GM19351 (cell line): Measurements from ENCODE around the gene SEC62.

Source experiments
- ATAC-seq: cut with Tn5 transposase; IDR thresholded peaks from one replicate; pipeline ENCODE4 v1.9.1; 2021; ENCODE audit warnings: mild to moderate bottlenecking, moderate library complexity; ENCODE audit not compliant: unreplicated experiment

The SEC62 gene

DNA sequence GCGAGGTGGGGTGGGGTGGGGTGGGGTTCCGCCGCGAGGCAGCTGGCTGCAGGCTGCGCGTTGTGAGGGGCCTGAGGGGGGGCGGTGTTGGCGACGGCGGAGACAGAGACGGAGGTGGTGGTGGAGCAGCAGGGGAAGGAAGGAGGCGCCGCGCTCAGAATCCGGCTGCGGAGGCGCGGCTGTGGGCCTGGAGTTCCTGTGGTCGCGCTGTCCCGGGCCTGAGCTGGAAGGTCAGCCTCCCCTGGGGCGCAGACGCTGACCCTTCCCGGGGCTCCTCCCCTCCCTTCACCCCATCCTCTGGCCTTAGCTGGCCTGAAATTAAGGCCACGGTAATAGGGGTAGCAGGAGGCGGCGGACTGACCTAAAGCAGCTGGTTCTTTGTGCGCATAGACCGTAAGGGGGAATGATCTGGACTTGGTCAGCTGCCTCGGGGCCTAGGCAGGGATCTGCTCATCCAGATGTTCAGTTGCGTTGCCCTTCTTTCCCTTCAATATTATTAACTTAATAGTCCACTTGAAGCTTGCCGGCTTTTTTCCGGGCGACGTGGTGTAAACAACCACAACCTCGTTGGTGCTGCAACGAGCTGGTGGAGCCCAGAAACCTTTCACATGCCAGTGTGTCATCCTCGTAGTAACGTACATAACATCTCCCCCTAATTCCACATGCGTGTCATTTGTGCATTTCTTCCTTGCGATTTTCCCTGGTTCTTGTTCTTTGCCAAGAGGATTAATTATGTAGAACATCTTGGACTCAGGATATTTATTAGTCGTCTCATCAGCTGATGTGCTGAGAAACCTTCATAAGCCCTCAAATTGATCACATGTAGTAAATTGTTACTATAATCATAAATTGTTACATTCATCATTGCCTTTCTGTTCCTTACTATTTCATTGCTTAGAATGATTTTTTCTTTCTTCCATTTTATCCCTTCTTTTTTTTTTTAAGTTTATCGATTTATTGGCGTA is 626 bp downstream of the SEC62 start:
- peak; percentile 33 for ATAC-seq

DNA sequence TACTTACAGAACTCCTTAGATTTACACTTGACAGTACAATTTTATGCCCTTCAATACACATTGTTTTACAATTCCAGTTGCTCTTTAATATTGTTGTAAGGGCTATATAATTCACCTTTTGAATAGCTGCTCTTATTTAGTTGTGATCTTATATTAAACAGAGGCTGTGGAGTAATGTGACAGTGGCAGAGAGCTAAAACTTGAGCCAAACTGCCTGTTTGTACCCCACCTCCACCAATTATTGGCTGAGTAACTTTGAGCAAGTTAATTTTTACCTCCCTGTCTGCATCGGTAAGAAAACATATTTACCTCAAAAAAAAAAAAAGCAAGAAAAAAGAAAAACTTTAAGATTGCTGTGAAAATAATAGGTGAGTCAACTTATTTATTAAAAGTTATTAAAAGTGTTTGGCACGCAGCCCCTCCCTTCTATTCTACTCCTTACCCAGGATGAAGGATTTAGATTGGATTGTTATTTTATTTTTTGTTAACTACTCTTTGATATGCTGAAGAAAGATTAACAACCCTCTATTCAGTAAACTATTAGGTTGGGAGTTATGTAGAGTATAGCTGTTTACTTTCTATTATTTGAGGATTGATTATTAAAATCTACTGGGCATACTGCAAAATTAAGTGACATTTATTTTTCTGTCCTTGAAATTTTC is 1.7 kb downstream of the SEC62 start:
- ATAC-seq = no peak

DNA sequence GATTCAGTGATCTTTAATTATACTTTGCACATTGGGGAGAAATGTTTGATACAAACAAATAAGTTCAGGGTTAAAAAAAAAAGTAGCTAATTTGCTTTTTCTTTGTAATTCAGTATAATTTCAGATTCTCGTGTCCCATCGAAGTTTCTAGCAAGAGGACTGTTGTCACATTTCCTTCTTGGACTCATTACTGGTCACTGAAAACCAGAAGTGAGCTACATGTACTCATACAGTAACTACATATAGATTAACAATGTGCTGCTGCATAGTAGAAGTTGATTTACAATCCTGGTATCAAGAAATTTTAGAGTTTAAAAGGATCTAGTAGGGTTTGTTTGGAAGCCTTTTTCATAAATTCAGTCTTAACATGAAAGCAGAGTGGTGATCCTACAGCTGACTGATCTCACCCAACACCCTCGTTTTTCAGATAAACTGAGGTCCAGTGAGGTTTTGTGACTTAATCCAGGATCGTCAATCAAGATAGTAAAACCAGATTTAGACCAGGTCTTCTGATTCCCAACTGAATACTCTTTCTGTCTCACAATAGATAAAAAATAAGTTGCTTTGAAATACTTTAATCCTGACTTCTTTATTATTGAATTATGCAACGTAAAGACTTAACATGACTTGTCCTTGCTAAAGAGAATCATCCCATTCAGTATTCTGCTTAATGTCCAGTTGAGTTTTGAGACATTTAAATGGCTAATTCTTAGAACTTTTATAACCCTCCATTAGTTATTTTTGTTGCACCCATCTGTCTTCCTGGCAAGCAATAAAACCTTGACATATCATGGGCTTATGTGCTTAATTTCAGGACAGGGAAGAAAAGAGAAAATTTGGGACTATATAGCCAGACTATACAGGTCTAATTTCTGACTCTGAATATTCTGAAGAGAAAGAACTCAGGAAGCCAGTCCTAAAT is 2.8 kb downstream of the SEC62 start:
- no peak for ATAC-seq

DNA sequence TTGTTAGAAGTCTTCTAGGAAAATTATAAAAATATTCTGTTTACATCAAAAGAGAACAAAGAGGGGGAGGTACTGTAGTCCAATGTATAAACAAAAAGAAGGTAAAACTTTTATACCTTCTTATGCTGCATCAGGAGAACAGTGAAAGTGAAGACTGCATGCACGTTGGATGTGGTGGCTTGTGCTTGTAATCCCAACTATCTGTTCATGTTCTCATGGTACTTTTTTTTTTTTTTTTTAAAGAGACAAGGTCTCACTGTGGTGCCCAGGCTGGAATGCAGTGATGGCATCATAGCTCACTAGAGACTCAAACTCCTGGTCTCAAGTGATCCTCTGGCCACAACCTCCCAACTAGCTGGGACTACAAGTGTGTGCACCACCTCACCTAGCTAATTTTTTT is 4.2 kb downstream of the SEC62 start:
- no peak for ATAC-seq

DNA sequence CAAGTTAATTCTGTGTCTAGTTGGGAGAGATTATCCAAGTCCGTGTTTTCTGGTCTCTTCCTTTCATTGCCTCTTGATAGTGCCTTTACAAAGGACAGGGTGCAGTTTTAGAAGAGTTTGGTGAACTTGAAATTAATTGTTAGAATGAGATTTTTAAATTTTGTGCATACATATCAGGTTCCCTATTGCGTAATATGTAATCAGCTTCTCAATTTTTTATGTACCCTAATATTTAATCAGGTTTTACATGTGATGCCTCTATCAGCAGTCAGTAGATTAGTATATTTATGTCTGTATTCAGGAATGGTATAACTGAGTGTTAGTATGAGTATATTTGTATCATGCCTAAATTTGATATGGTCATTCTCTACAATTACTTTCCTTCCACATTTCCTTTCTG is 4.9 kb downstream of the SEC62 start:
- no peak for ATAC-seq

DNA sequence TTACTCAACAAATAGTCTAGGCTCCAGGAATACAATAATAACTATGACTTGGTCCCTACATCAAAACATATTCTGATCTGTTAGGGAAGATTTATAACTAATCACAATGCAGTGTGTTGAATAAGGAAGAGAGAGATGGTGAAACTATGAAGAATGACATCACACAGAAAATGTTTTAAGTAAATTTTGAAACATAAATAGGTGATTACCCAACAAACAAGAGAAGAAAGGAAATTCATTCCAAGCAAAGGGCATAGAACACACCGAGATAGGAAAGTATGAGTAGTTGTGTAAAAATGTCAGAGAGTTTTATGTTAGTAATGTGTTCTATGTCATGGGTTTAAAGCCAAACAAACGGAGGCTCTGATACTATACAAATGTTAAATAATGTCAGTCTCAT is 13.4 kb downstream of the SEC62 start:
- no peak for ATAC-seq

DNA sequence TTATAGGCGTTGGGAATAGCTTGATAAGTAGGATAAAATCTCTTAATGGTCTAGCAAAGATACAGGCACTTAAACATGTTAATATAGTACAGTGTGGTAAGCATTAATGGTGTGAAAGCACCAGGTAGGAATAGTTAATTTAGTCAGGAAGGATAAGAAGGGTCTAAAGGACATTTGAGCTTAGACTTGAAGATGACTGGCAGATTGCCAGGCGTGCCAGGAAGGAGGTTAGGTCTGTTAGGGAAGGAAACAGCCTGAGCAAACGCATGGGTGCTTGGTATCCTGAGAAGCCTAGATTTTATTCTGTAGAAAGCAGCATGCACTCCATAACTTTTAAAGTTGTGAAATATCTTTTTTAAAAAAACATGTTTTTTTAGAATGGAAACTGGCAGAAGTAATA is 17.7 kb downstream of the SEC62 start:
- no peak for ATAC-seq

DNA sequence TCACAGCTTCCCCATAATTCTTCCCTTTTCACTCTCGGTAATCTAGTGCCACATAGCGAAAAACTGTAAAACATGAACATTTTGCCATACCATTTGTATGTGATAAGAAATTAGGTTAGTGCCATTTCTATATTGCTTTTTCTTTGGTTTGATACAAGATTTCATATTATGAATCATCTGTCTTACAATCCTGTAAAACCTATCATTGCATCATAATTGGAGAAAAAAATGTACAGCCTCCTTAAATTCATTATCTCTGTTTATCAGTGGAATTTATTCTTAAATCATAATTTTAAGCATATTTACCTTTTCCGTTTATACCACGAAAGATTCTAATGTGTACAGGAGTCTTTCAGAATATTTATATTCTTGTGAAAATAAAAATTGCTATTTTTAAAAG is 23.8 kb downstream of the SEC62 start:
- ATAC-seq = no peak

DNA sequence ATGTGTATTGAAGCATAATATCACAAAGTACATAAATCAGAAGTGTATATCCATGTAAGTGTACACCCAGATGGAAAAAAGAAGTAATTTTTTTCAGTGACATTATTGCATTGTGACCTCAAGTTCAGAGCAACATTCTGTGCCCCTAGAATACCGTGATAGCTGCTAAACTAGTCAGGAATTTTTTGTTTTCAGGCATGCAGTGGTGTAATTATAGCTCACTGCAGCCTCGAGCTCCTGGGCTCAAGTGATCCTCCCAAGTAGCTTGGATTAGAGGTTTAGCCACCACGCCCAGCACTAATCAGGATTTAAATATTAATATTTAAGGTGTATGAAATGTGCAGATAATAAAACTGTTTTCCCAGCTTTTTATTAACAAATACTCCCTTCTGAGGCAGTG is 25.5 kb downstream of the SEC62 start:
- no peak for ATAC-seq

DNA sequence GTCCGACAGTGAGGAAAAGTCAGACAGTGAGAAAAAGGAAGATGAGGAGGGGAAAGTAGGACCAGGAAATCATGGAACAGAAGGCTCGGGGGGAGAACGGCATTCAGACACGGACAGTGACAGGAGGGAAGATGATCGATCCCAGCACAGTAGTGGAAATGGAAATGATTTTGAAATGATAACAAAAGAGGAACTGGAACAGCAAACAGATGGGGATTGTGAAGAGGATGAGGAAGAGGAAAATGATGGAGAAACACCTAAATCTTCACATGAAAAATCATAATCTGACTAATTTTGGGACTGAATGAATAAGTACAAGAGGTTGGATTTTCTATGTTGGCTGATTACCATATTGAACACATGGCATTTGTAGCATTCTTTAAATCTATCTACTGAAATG is 26.2 kb downstream of the SEC62 start:
- ATAC-seq = no peak

DNA sequence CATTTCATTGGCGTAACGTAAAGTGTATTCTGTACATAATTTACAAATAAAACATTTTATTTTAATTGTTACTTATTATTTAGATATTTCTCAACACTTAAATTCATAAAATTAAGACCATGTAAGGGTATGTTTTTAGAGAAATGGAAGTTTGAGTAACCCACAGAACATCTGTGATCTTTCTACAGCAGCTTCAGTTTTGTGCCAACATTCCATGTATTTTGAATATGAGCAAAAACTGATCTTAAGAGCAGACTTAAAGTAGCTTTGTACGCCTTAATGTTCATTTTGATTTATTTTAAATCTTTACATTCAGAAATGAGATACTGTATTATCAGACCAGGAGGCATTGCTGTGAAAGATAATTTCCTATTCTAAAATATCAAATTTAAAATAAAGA is 27.2 kb downstream of the SEC62 start:
- ATAC-seq = no peak

DNA sequence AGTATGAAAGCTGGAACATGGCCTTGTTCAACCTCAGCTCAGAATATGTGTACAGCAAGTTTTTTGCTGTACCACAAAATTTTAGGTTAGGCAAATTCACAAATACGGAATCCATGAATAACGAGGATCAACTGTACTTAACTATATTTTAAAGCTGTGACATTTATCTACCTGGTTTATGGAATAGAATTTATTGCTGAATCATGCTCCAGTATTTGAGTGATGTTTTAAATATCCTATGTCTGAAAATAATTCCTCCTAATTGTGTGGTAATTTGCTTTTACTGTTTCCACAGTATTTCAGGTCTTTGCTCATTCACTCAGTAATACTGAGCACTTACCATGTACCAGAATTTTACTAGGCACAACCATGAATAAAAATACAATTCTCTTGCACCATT is 29.5 kb downstream of the SEC62 start:
- no peak for ATAC-seq

DNA sequence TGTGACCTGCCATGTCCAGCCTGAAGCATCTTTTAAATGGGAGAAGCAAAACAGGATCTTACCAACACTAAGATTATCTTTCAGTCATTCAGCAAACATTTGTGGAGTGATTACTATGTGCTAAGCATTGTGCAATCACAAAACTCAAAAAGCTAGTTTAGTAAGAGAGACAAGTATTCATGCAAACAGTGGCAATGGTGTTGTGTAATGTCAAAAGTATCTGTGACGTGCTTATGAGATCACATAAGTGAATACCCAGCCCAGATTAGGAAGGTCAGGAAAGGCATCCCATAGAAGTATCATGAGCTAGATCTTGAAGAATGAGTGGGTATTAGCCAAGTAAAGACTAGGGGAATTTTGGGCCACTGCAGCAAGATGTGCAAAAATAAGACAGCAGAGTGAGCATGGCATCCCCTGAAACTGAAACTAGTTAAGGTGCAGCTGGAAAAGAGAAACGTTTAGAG is 32.1 kb downstream of the SEC62 start:
- ATAC-seq = peak; percentile 38

DNA sequence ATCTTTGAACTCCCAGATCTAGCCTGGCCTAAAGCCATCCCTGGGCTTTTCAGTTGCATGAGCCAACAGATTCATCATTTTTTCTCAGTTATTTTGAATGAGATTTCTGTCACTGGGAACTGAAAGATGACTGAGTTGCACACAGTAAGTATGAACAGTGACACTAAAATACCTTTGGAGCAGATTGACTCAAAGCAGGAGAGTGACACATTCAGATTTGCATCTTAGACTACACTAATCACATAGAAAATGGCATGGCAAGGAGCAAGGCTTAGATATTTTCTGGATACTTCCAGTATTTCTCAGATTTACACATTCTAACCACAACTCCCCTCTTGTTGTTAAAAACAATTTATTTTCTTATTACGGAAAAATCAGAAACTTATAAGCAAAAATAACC is 32.8 kb downstream of the SEC62 start:
- ATAC-seq = peak; percentile 96

DNA sequence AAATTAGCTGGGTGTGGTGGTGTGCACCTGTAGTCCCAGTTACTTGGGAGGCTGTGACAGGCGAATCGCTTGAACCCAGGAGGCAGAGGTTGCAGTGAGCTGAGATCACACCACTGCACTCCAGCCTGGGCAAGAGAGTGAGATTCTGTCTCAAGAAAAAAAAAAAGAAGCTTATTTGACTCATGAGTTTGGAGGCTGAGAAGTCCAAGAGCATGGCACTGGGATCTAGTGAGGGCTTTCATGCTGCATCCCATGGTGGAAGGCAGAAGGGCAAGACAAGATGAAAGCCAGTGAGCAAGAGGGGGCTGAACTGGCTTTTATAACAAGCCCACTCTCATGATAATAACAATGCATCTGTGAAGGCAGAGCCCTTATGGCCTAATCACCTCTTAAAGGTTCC is 33.4 kb downstream of the SEC62 start:
- no peak for ATAC-seq

DNA sequence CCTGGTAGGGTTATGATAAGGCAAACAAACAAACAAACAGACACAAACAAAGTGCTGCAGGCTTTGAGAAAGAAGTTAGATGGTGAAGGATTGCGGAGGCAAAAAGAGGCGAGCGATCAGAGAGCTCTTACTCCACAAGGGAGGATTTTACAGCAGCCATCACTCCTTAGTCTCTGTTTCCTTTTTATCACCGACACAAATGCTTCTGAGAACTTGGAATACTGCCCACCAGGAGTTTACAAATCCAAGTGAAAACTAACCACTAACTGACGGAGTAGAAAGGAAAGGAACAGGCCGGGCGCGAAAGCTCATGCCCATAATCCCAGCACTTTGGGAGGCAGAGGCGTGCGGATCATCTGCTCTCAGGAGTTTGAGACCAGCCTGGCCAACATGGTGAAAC is 35.6 kb downstream of the SEC62 start:
- ATAC-seq = no peak

DNA sequence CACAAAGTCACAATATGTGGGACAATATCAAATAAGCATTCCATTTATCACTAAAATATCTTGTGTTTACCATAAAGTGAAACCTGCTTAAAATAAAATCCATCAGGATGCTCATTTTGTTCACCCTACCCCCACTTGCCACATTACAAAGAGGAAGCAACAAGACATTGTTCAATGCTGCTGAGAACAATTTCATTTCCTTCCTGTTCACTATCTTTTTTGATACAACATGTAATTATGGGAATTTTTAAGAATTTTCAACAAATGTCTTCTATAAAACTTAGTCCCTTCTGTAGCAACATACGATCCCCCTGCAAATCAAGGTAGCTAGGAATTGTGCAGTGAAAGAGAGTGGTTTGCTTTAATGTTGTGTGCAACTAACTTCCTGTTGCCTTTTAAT is 36.3 kb downstream of the SEC62 start:
- no peak for ATAC-seq

DNA sequence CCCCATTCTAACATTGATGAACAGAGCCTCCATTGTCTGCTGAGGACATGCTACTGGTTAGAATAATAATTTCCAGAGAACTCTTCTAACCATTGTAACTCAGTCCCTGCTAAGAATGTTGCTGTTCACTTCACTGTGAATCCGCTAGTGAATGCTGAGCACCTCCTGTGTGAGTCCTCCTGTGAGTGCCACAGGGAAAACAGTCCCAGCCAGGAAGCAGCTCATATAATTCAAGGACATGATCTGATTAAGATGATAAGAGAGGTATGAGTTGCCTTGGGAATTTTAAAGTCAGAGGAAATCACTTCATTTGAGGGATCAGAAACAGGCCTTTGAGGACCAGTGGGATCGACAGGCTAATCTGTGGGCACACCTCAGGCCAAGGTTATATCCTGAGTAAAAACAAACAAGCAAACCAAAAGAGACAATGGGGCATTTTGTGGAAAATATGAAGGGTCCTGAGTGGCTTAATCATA is 37.3 kb downstream of the SEC62 start:
- ATAC-seq = no peak

DNA sequence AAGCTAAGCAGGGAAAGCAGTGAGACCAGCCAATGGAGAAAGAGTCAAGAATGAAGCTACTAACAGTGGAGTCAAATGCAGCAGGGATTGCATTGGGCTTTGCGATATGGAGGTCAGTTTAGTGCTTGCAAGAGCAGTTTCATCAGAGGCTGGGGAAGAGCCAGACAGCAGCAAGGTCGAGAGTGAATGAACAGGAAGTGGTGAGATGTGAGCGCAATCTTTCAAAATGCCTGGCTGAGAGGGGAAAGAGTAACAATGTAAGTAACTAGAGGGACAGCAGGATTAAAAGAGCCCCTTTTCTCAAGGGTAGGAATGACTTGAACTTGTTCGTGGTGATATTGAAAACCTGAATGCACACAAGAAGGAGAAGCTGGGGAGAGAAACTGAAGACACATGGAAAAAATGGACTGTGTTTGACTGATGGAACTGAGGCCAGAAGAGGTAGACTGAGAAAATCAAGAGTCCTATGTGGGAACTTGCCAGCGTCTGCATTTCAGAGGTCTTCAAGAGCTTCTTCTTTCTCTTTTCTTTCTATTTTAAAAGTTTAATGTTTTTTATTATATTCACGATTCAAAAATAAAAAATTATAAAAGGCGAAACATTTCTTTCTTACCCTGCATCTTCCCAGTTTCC is 40.5 kb downstream of the SEC62 start:
- peak; percentile 93 for ATAC-seq

DNA sequence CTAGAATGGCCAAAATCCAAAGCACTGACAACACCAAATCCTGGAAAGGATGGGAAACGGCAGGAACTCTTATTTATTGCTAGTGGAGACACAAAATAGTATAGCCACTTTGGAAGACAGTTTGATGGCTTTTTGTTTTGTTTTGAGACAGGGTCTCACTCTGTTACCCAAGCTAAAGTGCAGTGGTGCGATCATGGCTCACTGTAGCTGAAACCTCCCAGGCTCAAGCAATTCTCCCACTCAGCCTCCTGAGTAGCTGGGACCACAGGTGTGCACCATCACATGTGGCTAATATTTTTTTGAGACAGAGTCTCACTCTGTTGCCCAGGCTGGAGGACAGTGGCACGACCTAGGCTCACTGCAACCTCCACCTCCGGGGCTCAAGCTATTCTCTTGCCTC is 43.9 kb downstream of the SEC62 start:
- no peak for ATAC-seq
